Esophagus muscularis mucosa (tissue), 4 donors: ENCODE data around the gene RGS12. TPM values are rescaled to one million over a fixed set of nuclear protein-coding genes. Genes with fewer than 3 reads are reported as not detected.

Source experiments
- DNase-seq: peaks from one replicate; pipeline ENCODE4 v3.0.0-alpha.2; 2017; ENCODE audit errors: extremely low spot score
- H3K27ac ChIP-seq, 4 donors: fragments of 200-600 bp; sonication (generic); replicated peaks in 1 of 4; 1 replicate in 3 of 4; 2 replicates in 1 of 4; pipeline ENCODE4 v1.5.1; 2016 to 2019; ENCODE audit warnings: mild to moderate bottlenecking in 1 of 4
- H3K27me3 ChIP-seq, 4 donors: fragments of 200-600 bp; sonication (generic); one replicate each; pipeline versions ENCODE4 v1.5.1 to v1.6.0; 2016 to 2019
- H3K36me3 ChIP-seq, 4 donors: fragments of 200-600 bp; sonication (generic); one replicate each; pipeline ENCODE4 v1.5.1; 2016 to 2019
- H3K4me1 ChIP-seq, 4 donors: fragments of 200-600 bp; sonication (generic); one replicate each; pipeline ENCODE4 v1.5.1; 2016 to 2019
- H3K4me3 ChIP-seq, 4 donors: fragments of 200-600 bp; sonication (generic); 1 replicate in 2 of 4; 2 replicates in 2 of 4; pipeline ENCODE4 v1.5.1; 2016 to 2019; ENCODE audit warnings: mild to moderate bottlenecking in 4 of 4, moderate library complexity in 1 of 4
- H3K9me3 ChIP-seq, 4 donors: fragments of 200-600 bp; sonication (generic); 1 replicate in 3 of 4; 2 replicates in 1 of 4; pipeline ENCODE4 v1.5.1; 2016 to 2019
- CTCF ChIP-seq, 3 experiments: fragments of 200-600 bp in 2 of 3; fragments of 450-650 bp in 1 of 3; sonication (generic) in 2 of 3; IDR thresholded peaks; one replicate each; pipeline ENCODE4 v1.5.1; 2017 to 2019; ENCODE audit warnings: antibody characterized with exemption in 3 of 3, mild to moderate bottlenecking in 2 of 3, moderate library complexity in 1 of 3
- EP300 ChIP-seq: sonication (generic); formaldehyde crosslinking; IDR thresholded peaks from one replicate; pipeline ENCODE4 v1.6.1; 2017; ENCODE audit warnings: antibody characterized with exemption
- POLR2A ChIP-seq: fragments of 450-650 bp; IDR thresholded peaks from one replicate; pipeline ENCODE4 v1.6.1; 2017; ENCODE audit warnings: antibody characterized with exemption, moderate library complexity, mild to moderate bottlenecking, low read depth
- POLR2AphosphoS5 ChIP-seq, 2 donors: sonication (generic); formaldehyde crosslinking; IDR thresholded peaks; one replicate each; pipeline ENCODE4 v1.6.1; 2017; ENCODE audit warnings: antibody characterized with exemption in 2 of 2
- WGBS: methylation state at CpG from one replicate; pipeline ENCODE4 v1.1.5; 2018; 5-methylcytosine and 5-hydroxymethylcytosine counted together
- intact Hi-C: fragments of 100-400 bp; cut with DNase I; formaldehyde crosslinking; loops from one replicate; pipeline ENCODE4 v1.15.1; 2023
- total RNA-seq, 4 donors: library from RNA; depleted of rRNA; stranded (reverse); fragments of >200 nt; gene quantifications; one replicate each; pipeline versions ENCODE4 v1.1.0 to v1.2.1, GENCODE V29; 2016

RGS12 gene
- total RNA-seq, 4 donors from 2014 or later, result 16.2 to 23.0 (median 19.2) TPM

DNA sequence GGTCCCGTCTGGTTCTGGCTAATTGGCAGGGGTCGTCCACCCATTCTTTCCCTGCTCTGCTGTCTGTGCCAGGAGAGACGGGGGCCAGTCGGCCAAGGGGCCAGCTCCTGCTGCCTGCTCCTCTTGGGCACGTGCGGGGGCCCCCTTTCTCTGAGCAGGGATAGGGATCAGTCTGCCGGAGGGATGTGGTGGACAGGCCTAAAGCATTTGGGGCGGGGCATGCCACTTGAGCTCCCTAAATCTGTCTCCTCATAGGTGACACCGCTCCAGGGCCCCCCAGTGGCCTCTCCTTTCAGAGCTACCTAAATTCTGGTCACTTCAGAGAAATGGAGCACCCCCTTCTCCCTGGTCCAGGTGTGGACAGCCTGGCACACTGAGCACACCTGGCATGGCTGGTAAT is 48.1 kb upstream of the RGS12 start:
- 85% methylated on average over 3 of the region's 9 CpGs for WGBS
- H3K36me3 ChIP-seq, result peaks cover 6 to 28% (median 26%) of the 10 kb centered on the region in 4 donors
- no peaks in the 10 kb centered on the region for H3K27me3 ChIP-seq
- intact Hi-C loops, result no loop called here
- H3K4me3 ChIP-seq, result no peak overlapping the region
- peaks cover 0 to 27% (median 20%) of the 10 kb centered on the region in 4 donors for H3K4me1 ChIP-seq
- no peak overlapping the region for H3K27ac ChIP-seq
- TF ChIP-seq CTCF (IDR thresholded peaks at IDR 0.05), result no peak
- no peak for TF ChIP-seq POLR2AphosphoS5 (IDR thresholded peaks at IDR 0.05)
- TF ChIP-seq EP300, result no peak
- no peak for TF ChIP-seq POLR2A
- no peak for DNase-seq
- no peaks in the 10 kb centered on the region for H3K9me3 ChIP-seq

- H3K36me3 ChIP-seq, result peaks cover 0 to 19% (median 17%) of the 10 kb centered on the region in 4 donors
- no peak overlapping the region for H3K4me3 ChIP-seq
- WGBS, result no CpG with 5 or more reads among the region's 6 CpGs
- no peak for DNase-seq
- peaks cover 0 to 26% (median 18%) of the 10 kb centered on the region in 4 donors for H3K4me1 ChIP-seq
- intact Hi-C loops, result no loop called here
- H3K27me3 ChIP-seq, result no peaks in the 10 kb centered on the region
- H3K9me3 ChIP-seq, result no peaks in the 10 kb centered on the region
- no peak for TF ChIP-seq CTCF (IDR thresholded peaks at IDR 0.05)
- TF ChIP-seq POLR2AphosphoS5 (IDR thresholded peaks at IDR 0.05), result no peak
- no peak overlapping the region for H3K27ac ChIP-seq
Observed at GRCh38 chr4:3245676-3246075, 47.1 kb upstream of the RGS12 start.

DNA sequence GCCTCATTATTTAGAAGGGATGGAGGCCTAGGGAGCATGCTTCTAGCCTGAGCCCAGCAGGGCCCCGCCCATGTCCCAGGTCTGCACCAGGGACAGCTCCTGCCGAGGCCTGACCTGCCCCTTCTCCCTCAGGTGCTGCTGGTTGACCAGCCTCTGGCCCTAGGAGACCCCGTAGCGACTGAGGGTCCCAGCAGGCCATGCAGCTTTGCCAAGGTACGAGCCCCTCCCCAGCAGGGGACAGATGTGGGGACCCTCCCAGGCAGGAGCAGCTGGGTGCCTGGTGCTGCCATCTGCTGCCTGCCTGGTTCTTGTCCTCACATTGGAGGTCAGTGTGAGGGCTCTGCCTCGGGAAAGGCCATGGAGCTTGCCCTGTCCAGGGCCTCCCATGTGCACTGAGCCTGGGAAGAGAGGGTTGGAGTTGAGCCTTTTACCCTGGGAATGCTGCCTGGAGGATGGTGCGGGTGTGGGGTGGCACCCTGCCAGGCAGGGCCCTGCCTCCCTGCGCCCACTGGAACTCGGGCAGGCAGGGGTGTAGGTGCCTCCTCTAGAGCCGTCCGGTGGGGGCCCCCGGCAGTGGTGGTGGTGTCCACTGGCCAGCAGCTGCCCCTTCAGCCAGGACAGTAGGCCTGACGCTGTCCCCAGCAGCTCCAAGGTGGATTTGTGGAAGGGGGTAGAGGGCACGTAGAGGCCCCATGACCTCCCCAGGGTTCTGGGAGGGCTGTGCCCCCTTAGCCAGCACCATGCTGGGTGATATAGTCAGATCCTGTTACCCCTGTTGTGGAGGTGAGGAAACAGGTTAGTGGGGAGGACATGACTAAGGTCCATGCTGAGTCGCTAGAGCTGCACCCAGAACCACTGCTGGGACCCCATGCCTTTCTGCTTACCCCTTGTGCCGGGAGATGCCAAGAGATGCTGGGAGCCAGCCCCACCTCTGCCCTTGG is 46.1 kb upstream of the RGS12 start:
- Histone ChIP-seq H3K27ac (no peak overlapping the region), H3K4me3 (no peak overlapping the region), H3K9me3 (no peaks in the 10 kb centered on the region), H3K27me3 (no peaks in the 10 kb centered on the region), H3K36me3 (peaks cover 0 to 15% (median 7%) of the 10 kb centered on the region in 4 donors), H3K4me1 (peaks cover 0 to 15% (median 8%) of the 10 kb centered on the region in 4 donors)
- WGBS, result 79% methylated on average over 8 of the region's 16 CpGs
- no peak for DNase-seq
- intact Hi-C loops, result no loop called here
- no peak for TF ChIP-seq CTCF (IDR thresholded peaks at IDR 0.05)
- no peak for TF ChIP-seq POLR2A
- TF ChIP-seq POLR2AphosphoS5 (IDR thresholded peaks at IDR 0.05), result no peak
- no peak for TF ChIP-seq EP300

- H3K4me1 ChIP-seq, result peaks cover 0 to 7% (median 0%) of the 10 kb centered on the region in 4 donors
- H3K27me3 ChIP-seq, result no peaks in the 10 kb centered on the region
- no peak for DNase-seq
- intact Hi-C loops, result no loop called here
- no peak overlapping the region for H3K27ac ChIP-seq
- 91% methylated on average over 8 of the region's 21 CpGs for WGBS
- TF ChIP-seq EP300 (no peak), CTCF (IDR thresholded peaks at IDR 0.05) (no peak), POLR2A (no peak), POLR2AphosphoS5 (IDR thresholded peaks at IDR 0.05) (no peak)
- H3K4me3 ChIP-seq, result no peak overlapping the region
- peaks cover 0 to 15% (median 4%) of the 10 kb centered on the region in 4 donors for H3K36me3 ChIP-seq
- no peaks in the 10 kb centered on the region for H3K9me3 ChIP-seq
Observed at GRCh38 chr4:3247399-3248177, 45.2 kb upstream of the RGS12 start.
